A375 (cell line): Measurements from ENCODE around the gene SECISBP2. TPM values are rescaled to one million over a fixed set of nuclear protein-coding genes. Genes with fewer than 3 reads are reported as not detected.

ENCODE experiments used
- small RNA-seq: library from RNA; depleted of rRNA; stranded (forward); fragments of <200 nt; gene quantifications from one replicate; pipeline ENCODE3, GENCODE V24; 2014
- total RNA-seq: library from RNA; depleted of rRNA; stranded (reverse); fragments of >200 nt; shearing (Covaris generic); gene quantifications from 2 replicates; pipeline ENCODE4 v1.2.3, GENCODE V29; 2014; rRNA removed

The SECISBP2 gene
- total RNA-seq = 40.5 and 44.9 TPM in 2 replicates

GRCh38 chr9:89318123-89319014 lies at the start of gene SECISBP2:
SECISBP2 (plus strand) TSS chr9:89318500; CDS start chr9:89318577, 77 bp downstream.

DNA sequence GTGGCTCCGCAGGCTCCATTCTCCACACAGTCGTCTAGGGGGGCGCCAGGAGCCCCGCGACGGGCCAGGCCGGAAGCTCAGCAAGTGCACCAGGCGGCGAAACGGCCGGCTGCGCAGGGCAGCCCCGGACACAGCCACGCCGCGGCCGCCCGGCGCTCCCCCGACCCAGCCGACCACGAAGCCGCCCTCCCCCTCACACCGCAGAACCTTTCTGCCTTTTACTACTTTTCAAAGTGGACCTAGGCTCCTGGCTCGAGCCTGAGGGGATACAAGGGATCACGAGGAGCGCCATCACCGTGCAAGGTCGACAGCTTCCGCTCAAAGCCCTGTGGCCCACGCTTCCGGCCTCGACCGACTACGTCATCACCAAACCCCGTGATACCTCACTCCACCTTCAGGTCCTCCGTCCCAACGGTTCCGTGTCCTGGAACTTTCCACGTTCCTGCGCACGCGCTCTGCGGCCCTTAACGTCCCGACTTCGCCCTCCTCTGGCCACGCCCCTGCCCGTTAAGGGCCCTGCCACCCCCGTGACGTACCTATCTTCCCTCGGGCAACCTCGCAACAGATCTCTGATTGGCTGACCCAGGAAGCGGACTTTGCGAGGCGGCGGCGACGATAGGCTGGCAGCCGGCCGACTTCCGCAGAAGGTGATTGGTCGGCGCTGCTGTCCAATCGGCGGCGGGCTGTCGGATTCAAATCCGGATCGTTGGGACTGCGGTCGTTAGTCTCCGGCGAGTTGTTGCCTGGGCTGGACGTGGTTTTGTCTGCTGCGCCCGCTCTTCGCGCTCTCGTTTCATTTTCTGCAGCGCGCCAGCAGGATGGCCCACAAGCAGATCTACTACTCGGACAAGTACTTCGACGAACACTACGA lies 7.6 kb upstream of the SECISBP2 start, which contains the start of gene CKS2:
CKS2 (plus strand) TSS at position 721 of the 871 bp plus-strand sequence; CDS start at position 819, 98 bp downstream.

Small RNAs within 50 kb of the gene (small RNA-seq; reads per million reads assigned to genes)
- not detected for gene MIR3153

Other genes starting within 250 kb of the SECISBP2 start
- gene SHC3, start 139.7 kb upstream of the SECISBP2 start, total RNA-seq = 0.03 and 0.04 TPM in 2 replicates
- gene CKS2, start 7.3 kb upstream of the SECISBP2 start, total RNA-seq = 146 and 148 TPM in 2 replicates
- gene SEMA4D, start 179.6 kb downstream of the SECISBP2 start, total RNA-seq = 6.4 and 6.5 TPM in 2 replicates